Measurements from ENCODE around the gene NHSL2.

Gene NHSL2

GRCh38 chrX:72016881-72017783, 106.5 kb downstream of the NHSL2 start:
- no peak for DNase-seq (ENCODE audit: extremely low spot score)
- ChIA-PET CTCF (interaction anchor here (1.1 to 5.9 kb wide), 12 partner anchors 11 to 260 kb away, joined by 3 to 72 read pairs (median 5); partner anchors contain the start of gene RPS4X), POLR2A (no interaction called here)
- no peak for TF ChIP-seq CTCF (IDR thresholded peaks at IDR 0.05; ENCODE audit: control extremely low read depth, extremely low read depth, low read depth, missing control alignments)

- POLR2A ChIA-PET: no interaction called here
- peak; percentile 57 for TF ChIP-seq CTCF (IDR thresholded peaks at IDR 0.05; ENCODE audit: control extremely low read depth, extremely low read depth, low read depth, missing control alignments)
- peak; percentile 78 for DNase-seq (ENCODE audit: extremely low spot score)
- CTCF ChIA-PET: interaction anchor here (0.7 to 5.9 kb wide), 20 partner anchors 11 to 259 kb away, joined by 3 to 72 read pairs (median 4); partner anchors contain the start of genes PIN4 and RPS4X
Observed at GRCh38 chrX:72018277-72019112, 107.8 kb downstream of the NHSL2 start.

- no peak for DNase-seq (ENCODE audit: extremely low spot score)
- no peak for TF ChIP-seq CTCF (IDR thresholded peaks at IDR 0.05; ENCODE audit: control extremely low read depth, extremely low read depth, low read depth, missing control alignments)
- ChIA-PET POLR2A (no interaction called here), CTCF (interaction anchor here (0.7 to 5.9 kb wide), 14 partner anchors 10 to 258 kb away, joined by 3 to 72 read pairs (median 4); partner anchors contain the start of gene PIN4)
Observed at GRCh38 chrX:72019487-72019886, 108.8 kb downstream of the NHSL2 start.

GRCh38 chrX:72020204-72020603, 109.6 kb downstream of the NHSL2 start:
- no peak for TF ChIP-seq CTCF (IDR thresholded peaks at IDR 0.05; ENCODE audit: control extremely low read depth, extremely low read depth, low read depth, missing control alignments)
- ChIA-PET CTCF (interaction anchor here (1.2 to 5.9 kb wide), 6 partner anchors 9 to 148 kb away, joined by 3 to 72 read pairs (median 10); partner anchors contain the start of gene RTL5), POLR2A (no interaction called here)
- no peak for DNase-seq (ENCODE audit: extremely low spot score)

- CTCF ChIA-PET: interaction anchor here (1.5 to 5.9 kb wide), 6 partner anchors 20 to 147 kb away, joined by 3 to 72 read pairs (median 8); partner anchors contain the start of gene RTL5
- DNase-seq (ENCODE audit: extremely low spot score): peak; percentile 28
- POLR2A ChIA-PET: no interaction called here
- TF ChIP-seq CTCF (IDR thresholded peaks at IDR 0.05; ENCODE audit: control extremely low read depth, extremely low read depth, low read depth, missing control alignments): no peak
Observed at GRCh38 chrX:72020788-72021187, 110.1 kb downstream of the NHSL2 start.

GRCh38 chrX:72021975-72022374, 111.3 kb downstream of the NHSL2 start:
- POLR2A ChIA-PET: no interaction called here
- TF ChIP-seq CTCF (IDR thresholded peaks at IDR 0.05; ENCODE audit: control extremely low read depth, extremely low read depth, low read depth, missing control alignments): peak; percentile 14
- CTCF ChIA-PET: interaction anchor here (0.9 to 5.9 kb wide), 15 partner anchors 9 to 110 kb away, joined by 3 to 72 read pairs (median 6); partner anchors contain the start of gene RTL5
- DNase-seq (ENCODE audit: extremely low spot score): peak; percentile 18

All from GM10248 (cell line).